Activated CD8-positive, alpha-beta memory T cell treated with anti-CD3 and anti-CD28 coated beads, Interleukin-2, amount 50 U/mL, for 4 hours (primary cell): ENCODE results near the gene TJP2.
"Not testable (repeated sequence)": the region's sequence is repeated elsewhere in the genome, so short reads cannot be mapped to it uniquely, and the experiment has no call there.

Experiments
- DNase-seq: peaks from one replicate; pipeline ENCODE4 v3.0.0-alpha.2; 2020

Gene TJP2

DNA sequence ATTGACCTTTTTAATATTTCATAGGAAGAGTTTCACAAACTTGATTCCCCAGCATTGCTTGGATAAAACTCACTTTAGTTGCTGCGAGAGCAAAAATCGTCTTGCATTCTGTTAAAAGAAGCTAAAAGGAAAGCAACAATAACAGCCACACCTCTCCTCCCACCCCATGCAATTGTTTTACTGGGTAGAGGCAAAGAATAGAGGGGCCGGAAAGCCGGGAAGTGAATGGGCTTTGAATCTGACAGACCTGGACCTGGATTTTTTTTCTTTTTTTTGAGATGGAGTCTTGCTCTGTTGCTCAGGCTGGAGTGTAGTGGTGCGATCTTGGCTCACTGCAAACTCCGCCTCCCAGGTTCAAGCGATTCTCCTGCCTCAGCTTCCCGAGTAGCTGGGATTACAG is 9.5 kb upstream of the TJP2 start:
- DNase-seq = not testable (repeated sequence)

DNA sequence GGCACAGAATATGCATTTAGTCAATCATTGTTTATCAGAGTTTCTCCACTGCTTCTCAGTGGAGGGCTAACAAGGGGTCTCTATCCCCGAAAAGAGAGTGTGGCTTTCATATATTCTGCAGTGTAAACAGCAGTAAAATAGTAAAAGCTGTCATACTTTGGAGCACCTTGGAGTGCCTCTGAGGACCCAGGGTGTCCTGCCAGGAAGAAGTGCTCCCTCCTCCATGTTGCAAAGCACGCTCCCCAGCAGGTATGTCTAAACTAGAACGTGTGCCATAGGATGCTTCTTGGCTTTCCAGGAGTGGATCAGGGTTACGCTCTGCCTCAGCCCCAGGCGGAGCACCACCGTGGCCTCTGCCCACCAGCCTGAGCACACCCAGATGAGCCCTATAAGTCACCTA is 8.5 kb upstream of the TJP2 start:
- DNase-seq = no peak

DNA sequence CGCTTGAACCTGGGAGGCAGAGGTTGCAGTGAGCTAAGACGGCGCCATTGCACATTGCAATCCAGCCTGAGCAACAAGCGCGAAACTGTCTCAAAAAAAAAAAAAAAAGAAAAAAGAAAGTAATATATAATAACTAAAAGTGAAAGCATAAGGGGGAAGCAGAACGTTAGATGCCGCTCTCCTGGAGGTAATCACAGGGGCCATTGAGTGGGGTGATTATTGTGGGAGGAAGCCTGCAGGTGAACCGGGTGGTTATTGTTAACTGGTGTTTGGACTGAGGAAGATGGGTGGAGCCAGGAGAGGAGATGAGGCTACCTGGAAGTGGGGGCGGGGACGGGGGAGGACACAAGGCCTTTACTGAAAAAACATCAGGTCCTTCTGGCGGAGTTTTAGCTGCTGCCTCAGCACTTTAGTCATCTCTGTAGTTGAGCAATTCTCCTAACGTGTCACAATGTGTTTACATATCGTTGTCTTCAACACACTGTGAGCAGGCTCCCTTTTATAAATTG is 5.3 kb upstream of the TJP2 start:
- DNase-seq = peak; percentile 20

DNA sequence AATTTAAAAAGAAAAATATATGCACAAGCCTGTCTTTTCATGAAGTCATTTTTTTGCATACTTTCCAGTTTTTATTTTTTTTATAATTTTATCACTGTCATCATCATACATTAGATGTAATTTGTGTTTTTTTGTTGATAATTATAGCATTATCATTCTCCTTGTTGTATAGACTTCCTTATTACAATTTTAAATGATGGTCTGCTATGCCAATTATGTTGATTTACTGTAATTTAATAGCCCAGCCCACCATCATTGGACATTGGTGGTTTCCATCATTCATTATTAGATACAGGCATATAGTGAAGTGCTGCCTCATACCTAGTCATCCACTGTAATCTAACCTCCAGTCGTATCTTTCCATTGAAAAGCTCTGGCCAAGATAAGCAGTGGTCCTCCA is 3.8 kb upstream of the TJP2 start:
- no peak for DNase-seq

DNA sequence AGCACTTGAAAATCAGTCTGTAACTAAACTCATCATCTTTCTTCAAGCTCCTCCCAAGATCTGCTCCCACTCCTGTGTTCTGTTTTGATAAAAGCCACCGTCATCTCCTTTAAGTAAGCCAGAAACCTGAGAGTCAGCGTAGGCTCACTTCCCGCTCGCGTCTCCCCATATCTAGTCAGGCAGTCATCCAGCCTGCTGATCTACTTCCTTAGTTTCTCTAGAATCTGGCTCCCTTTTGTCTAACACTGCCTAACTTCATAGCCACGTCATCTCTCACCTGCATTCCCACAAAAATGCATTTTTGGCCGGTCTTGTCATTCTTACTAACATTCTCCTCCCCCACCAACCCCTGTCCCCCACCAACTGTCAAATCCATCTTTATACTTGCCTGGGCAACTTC is 3.0 kb upstream of the TJP2 start:
- DNase-seq = no peak

DNA sequence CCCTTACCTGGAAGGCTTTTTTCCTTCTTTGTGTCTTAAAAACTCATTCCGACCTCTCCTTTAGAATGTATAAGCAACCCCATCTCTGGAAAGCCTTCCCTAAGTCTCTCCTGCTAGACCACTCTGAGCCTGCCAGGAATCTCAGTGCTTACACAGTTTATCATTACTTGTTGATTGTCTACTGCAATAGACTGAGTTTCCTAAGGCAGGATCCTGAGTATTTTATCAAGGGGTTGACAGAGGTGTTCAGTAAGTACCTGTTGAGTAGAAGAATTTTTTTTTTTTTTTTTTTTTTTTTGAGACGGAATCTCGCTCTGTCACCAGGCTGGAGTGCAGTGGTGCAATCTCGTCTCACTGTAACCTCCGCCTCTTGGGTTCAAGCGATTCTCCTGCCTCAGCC is 2.6 kb upstream of the TJP2 start:
- no peak for DNase-seq

DNA sequence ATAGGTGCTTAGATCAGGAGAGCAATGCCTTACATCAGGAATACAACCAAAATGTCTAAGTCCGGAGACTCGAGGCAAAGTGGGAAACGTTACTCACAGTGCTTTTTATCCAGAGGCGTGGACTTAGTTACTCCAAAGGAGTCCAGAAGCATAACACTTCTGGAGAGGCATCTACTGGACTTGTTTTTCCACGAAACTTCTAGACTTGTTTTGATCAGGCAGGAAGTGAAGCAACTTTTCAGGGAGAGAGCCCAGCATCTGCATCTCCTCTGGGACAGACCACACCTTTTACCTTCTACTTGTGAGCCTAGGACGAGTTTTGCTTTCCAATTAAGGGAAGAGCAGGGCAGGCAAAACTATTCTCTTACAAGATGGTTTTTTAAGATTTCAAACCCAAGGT is 1.2 kb upstream of the TJP2 start:
- DNase-seq = no peak

DNA sequence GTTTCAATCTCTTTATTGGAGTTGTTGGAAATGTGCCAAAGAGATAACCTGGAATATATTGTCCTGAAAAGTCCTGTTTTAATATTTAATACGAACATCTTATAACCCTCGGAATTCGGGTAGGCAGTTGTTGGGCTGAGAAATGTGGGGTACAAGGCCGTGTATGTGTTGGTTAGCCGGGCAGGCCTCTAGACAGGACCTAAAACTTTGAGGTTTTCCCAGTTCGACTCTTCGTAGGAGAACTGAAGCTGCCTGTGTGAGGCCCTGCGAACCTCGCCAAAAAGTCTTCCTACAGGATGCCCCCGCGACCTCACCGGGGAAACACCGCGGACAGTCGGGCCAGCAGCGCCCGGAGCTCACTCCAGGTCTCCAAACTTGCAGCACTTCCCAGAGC is 583 bp upstream of the TJP2 start:
- no peak for DNase-seq

DNA sequence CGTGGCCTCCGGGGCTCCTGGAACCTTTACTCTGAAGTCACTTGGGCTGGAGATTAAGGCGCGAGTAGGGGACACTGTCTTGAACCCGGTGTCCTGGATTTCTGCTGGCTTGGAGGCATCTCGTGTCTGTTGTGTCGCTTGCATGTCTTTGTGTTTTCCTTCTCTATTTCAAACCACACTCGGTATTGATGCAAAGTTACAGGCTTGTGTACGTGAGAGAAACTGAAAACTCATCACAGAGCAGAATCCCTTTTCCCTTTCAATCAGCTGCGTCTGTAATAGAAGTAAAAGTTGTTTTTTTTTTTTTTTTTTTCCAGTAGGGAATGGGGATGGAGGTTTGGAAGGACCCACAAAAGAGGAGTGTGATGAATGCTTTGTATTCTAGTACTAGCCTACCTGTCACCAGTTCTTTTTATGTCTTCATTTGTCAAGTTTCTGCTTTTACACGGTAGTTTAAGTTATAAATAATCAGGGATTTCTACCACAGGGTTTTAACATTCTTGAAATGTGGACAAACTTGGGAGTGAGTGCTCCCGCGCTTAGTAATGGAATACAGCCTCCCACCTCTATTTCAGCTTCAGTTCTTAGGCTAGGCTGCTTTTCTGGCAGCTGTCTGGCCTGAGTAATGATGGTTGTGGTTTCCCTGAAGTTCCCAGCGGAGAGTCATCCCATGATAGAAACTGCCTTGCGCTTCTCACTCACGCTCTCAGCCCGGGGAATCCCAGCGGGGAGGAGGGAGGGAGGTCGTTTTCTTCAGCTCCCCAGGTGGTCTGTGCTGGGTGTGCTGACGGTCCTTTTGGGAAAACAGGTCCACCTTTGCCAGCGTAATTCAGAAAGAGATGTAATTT is 763 bp downstream of the TJP2 start:
- no peak for DNase-seq

DNA sequence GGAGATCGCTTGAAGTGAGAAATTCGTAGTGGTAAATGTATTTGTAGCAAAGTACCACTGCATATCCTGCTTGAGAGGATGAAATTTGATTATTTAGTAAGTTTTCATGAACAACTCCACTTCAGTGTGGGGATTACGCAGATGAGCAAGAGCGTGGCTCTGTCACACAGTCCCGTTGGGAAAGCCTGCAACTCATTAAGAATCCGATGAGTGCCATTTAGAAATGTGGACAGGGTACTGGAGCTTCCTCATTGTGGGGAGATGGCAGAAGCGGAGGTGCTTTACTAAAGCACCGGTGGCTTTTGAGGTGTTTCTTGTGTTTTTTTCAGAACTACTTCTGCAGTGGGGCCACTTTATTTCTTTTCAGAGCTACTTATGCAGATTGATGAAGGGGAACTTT is 1.4 kb downstream of the TJP2 start:
- no peak for DNase-seq

DNA sequence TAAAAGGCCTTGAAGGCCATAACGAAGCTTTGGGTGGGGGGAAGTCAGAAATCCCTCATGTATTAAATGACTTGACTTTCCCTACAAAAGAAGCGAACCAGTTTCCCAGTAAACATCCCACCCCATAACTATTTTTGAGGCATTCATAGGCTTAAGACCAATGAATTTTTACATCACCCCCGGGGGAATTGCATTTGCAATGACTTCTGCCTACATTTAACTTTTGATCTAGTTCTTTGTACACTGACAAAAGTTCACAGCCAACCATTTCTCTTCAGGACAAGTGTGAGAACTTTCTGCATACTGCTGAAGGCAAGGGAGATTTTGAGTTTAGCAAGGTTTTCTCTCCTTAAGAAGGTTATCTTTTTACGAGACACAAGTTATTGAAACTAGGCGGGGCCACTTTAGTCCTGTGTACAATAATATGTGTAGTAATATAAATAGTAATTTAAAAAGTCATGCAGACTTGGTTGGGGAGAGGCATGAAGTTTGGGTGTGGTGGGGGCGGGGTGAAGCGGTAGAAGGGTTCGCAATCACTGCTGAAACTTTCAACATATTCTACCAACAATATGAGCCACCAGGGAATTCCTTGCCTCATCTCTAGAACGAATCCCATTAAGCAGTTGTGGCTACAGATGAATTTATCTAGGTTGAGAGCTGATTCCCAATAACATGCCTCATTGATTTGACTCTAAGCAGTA is 2.5 kb downstream of the TJP2 start:
- DNase-seq = no peak

DNA sequence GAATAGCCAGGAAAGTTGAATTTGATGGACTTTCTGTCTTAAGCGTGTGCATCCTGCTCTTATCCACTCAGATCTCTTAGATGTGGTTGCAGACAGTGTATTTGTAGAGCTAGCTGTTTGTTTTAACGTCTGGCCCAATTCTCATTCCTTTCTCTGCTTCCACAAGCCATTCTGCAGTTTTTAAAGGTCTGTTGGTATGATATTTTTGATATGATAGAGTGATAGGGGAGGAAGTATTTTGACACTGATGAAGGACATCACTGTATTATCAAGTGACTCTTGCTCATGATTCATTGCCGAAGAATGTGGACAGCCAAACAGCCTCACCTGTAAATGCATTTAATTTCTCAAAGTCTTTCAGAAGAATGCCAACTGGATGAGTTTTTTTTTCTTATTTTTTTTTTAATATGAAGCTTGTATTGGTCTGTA is 4.5 kb downstream of the TJP2 start:
- DNase-seq = no peak

DNA sequence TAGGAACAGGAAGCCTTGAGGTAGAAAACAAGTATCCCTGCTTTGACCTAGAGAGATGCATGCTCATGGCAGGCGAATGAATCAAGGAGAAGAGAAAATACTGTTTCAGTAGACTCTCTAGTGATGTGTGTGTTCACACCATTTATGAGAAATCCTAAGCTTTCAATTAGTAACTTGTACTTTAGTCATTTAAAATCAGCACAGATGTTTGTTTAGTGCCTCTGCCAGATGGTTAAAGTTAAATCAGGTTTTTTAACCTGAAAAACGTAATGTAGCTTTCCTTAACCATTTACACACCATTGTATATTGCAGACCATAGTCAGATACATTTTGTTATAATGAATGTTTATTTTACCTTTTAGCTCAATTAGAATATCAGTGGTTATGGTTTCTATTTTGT is 5.0 kb downstream of the TJP2 start:
- DNase-seq = no peak

DNA sequence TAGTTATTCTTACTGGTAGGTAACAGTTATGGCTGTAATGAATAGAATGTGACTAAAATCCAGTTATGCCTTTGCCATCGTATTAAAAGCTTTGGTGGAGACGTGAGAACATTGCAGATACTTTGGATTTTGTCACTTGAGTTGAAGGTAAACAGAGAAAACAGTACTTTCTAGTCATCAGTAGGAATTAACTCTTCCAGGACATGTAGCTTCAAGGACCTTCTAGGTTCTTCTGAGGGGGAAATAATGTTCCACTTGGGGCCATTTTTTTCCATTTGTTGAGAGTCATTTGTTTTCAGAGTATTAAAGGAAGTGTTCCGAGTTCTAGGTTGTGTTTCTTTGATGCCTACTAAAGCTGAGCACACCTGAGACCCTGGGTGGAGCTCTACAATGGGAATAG is 6.1 kb downstream of the TJP2 start:
- no peak for DNase-seq

DNA sequence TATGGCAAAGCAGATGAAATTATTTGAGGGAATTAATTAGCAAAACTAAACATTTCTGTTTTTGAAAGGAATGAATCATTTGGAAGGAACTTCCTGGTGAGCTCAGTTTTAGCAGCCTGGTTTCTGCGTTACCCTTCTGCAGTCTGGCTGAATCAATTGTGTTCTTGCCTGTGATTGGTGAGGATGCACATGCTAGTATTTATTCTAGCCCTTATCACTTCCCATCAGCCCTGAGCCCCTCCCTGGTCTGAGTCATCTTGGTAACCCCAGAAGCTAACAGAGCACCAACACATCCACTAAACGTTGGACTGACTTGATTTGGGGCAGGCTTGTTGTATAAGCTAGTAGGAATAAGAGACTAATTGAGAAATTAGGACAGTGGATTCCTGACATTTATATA is 6.6 kb downstream of the TJP2 start:
- DNase-seq = peak; percentile 19

DNA sequence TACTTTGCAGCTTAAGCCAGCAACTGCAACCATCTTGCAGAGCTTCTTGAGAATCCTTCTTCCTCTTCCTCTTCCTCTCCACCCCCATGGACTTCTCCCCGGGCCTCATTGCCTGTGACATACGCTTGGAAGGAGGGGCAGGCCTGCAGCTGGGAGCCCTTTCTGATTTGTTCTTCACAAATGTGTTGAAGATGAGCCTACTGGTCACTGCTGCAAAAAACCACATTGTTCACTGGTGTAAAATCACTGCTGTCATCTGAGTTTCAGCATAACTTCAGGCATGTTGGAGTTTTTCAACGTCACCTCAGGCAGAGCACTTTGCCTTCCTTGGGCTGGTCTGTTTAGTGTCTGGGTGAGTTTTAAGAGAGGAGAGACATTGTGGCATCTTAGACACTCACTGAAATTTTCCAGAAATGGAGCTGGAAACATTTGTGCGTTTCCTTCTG is 7.9 kb downstream of the TJP2 start:
- no peak for DNase-seq

DNA sequence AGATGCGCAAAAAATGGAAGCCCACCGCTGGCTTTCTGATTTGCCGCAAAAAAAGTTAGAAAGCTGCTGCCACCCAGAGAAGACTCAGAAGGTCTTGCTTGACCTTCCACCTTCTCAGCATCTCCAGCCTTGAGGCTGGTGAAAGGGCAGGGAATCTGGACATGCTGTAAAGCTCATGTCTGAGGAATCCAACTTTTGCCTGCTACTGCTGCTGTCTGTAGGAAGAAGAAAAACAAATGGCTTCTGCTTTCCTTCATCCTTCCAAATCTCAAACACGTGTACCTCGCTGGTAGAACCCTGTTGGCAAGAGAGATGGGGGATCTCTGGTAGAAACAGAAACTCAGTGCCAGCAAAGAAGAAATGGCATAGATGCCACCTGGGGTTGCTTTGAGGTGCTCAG is 10.2 kb downstream of the TJP2 start:
- no peak for DNase-seq

DNA sequence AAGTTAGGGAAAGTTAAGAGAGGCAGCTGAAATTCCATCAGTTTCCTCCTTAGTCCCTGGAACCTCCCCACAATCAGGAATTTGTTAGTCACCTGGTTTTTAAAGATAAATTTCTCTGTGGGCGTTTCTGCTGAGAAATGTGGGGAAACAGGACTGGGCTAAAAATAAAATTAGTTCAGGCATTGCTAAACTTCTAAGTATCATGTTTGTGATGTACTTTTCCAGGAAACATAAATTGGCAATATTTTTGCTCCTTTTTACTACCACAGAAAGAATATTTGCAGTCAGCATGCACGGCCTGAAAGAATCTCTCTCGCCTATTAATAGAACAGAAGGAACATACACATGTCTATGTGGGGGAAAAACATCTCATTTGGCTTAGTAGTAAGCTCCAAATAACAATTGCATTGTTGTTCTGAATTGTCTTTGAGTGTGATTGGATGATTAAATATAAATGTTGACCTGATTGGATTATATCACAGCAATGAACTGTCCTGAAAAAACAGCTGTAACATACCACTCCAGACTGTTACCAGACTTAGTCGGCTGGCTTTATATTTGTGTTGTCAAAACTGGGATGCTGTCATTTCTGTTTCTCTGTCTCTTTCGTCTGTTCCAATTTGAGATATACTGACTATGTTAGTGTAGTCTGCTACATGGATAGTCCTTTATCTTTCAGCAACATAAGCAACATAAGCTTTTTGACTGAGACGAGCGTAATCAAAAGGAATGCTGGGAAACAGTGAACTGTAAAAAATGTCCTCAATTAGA is 12.9 kb downstream of the TJP2 start:
- no peak for DNase-seq

DNA sequence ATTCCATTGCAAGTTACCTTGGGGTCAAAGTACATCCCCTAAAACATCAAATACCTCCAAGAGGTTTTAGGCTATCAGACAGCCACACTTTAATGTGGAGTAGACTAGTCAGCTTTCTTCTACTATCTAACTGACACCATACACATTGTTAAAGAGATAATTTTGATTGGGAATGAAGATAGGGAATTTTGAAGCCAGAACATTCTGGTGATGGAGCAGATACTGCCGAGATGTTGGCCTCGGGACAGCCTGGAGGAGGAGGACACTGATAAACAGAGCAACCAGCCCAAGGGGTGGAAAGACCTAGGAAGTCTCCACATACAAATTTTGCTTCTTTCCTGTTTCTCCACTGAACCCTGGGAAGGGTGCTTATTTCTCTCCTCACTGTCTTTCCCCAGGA is 14.9 kb downstream of the TJP2 start:
- DNase-seq = no peak

DNA sequence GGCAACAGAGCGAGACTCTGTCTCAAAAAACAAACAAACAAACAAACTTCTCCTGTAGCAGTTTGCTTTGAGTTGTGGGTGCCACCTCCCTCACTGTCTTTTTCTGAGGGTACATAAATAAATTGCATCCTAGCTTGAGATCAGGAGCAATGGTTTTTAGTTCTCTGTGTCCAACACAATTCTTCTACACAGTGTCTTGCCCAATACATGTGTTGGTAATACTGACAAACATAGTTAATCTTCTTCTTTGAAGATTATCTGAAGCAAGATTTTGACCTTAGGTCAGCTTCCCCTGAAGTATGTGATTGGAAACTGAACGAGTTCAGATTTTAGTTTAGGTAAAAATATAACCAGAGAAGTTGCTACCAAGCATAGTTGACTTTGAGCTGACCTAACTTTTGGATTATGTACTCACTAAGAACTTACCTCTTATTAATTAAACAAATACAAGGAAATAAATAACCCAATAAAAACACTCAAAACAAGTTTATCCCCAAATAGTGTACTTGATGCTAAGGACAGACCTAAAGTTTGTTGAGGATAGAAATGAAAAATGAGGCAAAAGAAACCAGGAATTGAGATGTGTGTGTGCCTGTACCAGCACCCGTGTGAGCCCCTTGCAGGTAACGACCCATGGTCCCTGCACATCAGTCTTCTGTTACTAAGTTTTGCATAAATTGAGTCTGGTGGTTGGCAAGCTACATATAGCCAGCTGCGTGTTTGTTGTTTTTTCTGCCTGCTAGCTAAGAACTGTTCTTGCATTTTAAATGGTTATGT is 16.2 kb downstream of the TJP2 start:
- DNase-seq = no peak

DNA sequence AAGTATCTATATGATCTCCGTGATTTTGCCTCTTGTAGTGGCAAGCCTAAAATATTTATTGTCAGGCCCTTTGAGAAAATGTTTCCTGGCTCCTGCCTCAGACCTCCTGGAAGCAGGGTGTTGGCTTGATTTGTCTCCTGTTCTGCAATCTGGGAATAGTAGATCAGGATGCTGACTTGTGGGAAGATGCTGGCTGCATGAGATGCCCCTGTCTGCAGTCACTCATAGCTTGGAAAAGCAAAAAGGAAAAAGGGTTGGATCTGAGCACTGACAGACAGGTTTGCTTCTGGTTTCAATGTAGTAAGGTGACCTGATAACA is 16.7 kb downstream of the TJP2 start:
- no peak for DNase-seq

DNA sequence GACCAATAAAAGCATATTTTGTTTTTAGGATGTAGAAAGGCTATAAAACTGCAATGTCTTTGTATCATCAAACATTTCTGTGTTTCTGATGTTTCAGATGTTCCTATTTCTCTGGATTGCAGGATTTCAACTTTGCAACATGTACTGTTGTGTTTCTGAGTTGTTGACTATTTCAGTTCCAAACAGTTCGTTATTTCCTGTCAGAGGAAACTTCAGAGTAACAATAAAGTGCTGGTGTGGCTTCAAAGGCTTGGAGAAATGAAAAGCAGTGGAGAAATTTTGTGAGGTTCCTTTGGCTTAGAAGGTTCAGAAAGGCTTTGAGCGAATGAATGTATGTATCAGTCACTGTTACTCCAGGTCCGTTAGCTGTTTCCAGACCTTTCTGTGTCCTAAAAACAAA is 17.2 kb downstream of the TJP2 start:
- DNase-seq = no peak

DNA sequence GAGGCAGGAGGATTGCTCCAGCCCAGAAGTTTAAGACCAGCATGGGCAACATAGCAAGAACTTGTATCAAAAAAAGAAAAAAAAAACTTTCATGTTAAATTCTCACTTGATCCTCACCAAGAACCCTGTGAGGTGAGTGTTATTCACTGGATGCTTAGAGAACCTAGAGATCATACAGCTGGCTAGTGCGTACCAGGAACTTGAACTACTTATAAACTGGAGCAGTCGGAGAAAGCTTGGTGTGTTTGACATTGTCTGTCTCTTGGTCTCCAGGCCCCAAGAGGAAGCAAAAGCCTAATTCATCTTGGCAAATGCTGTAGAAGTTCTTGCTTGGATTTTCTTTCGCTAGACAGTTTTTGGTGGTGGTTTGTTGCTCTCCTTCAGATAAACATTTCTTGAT is 18.1 kb downstream of the TJP2 start:
- DNase-seq = no peak
